Activated CD8-positive, alpha-beta memory T cell treated with anti-CD3 and anti-CD28 coated beads for 48 hours (primary cell): ENCODE data around the gene SMTNL1.

Experiments used
- DNase-seq, 3 experiments: peaks; one replicate each; pipeline ENCODE4 v3.0.0-alpha.2; 2020; ENCODE audit warnings: low read depth in 2 of 3, low spot score in 2 of 3

Gene SMTNL1

DNA sequence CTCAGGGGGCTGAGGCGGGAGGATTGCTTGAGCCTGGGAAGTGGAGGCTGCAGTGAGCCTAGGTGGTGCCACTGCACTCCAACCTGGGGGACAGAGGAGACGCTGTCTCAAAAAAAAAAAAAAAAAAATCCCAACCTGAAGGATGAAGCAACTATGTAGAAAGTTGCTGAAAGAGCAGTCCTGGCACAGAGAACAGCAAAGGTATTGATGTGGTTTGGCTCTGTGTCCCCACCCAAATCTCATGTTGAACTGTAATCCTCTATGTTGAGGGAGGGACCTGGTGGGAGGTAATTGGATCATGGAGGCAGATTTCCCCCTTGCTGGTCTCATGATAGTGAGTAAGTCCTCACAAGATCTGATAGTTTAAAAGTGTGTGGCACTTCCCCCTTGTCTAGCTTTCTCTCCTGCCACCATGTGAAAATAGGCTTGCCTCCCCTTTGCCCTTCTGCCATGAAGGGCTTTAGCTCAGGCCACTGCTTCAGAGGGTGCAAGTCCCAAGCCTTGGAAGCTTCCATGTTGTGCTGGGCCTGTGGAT is 49.4 kb downstream of the SMTNL1 start:
- DNase-seq, result no peak

DNA sequence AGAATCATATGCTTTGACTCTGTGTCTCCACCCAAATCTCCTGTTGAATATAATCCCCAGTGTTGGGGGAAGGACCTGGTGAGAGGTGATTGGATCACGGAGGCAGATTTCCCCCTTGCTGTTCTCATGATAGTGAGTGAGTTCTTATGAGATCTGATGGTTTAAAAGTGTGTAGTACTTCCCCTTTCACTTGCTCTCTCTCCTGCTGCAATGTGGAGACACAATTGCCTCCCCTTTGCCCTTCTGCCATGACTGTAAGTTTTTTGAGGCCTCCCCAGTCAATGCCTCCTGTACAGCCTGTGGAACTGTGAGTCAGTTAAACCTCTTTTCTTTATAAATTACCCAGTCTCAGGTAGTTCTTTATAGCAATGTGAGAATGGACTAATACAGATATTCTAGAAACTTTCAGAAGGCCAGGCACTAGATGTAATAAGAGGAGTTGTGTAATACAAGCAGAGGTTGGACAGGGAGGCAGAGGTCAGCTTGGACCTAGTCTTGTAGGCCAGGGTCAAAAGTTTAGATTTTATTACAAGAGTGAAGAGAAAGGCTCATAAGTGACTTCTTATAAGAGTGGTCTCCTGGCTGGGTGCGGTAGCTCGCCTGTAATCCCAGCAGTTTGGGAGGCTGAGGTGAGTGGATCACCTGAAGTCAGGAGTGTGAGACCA is 50.8 kb downstream of the SMTNL1 start:
- DNase-seq, result no peak

- no peak for DNase-seq
These were observed 59.0 kb downstream of the SMTNL1 start for GRCh38 chr11:57596266-57596885.

- DNase-seq, result no peak
These were observed 60.1 kb downstream of the SMTNL1 start, which contains the start of gene SERPING1 for GRCh38 chr11:57597461-57597915. Gene SERPING1 (plus strand): TSS chr11:57597685. CDS start chr11:57598271, 586 bp downstream.

- DNase-seq, result no peak
These were observed 60.8 kb downstream of the SMTNL1 start for GRCh38 chr11:57597916-57598830.

DNA sequence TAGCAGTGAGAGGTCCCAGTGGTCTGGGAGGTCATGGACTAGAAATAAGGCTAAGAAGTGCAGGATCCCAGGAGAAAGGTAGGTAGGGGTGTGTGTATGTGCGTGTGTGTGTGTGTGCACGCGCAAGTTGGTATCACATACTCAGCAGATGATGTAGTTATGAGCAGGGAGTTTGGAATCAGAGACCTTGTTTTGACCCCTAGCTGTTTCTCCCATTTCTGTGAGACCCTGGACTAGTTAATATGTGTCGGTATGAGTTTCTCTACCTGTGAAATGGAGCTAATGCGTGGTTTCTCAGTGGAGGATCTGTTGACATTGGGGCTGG is 61.4 kb downstream of the SMTNL1 start:
- DNase-seq, result no peak

GRCh38 chr11:57599381-57599780 is 62.0 kb downstream of the SMTNL1 start:
- no peak for DNase-seq
